Chondrocyte (in vitro differentiated cells): ENCODE results near the gene RREB1. TPM values are rescaled to one million over a fixed set of nuclear protein-coding genes. Genes with fewer than 3 reads are reported as not detected.
A peak's percentile ranks its signal among the peaks of the same experiment; 100 is the strongest.

Experiments used
- DNase-seq: peaks from one replicate; pipeline ENCODE4 v3.0.0; 2021; ENCODE audit warnings: mixed read lengths, low spot score
- H3K27ac Mint-ChIP-seq: one replicate; pipeline ENCODE4 v1.8.0; 2021; ENCODE audit warnings: mild to moderate bottlenecking, moderate library complexity, mixed read lengths; ENCODE audit not compliant: unreplicated experiment
- H3K27me3 Mint-ChIP-seq: 2 replicates; pipeline ENCODE4 v1.8.0; 2021; ENCODE audit warnings: low read depth, mixed read lengths
- H3K36me3 Mint-ChIP-seq: 2 replicates; pipeline ENCODE4 v1.8.0; 2021; ENCODE audit warnings: low read depth, mixed read lengths
- H3K4me1 Mint-ChIP-seq: 2 replicates; pipeline ENCODE4 v1.8.0; 2021; ENCODE audit warnings: low read depth, mild to moderate bottlenecking, mixed read lengths
- H3K4me3 Mint-ChIP-seq: one replicate; pipeline ENCODE4 v1.8.0; 2021; ENCODE audit warnings: mild to moderate bottlenecking, moderate library complexity, mixed read lengths; ENCODE audit not compliant: unreplicated experiment
- H3K9me3 Mint-ChIP-seq: 2 replicates; pipeline ENCODE4 v1.8.0; 2021; ENCODE audit warnings: low read depth, mixed read lengths
- CTCF ChIP-seq: fragments of 200-600 bp; sonication (generic); IDR thresholded peaks from 2 replicates; pipeline ENCODE4 v1.5.0; 2021; ENCODE audit warnings: antibody characterized with exemption, mild to moderate bottlenecking, moderate library complexity
- total RNA-seq: library from RNA; stranded (reverse); gene quantifications from 3 replicates; pipeline ENCODE4 v1.2.1, GENCODE V29; 2021

Gene RREB1
- total RNA-seq, 1 donor from 2014 or later = 28.4 TPM

DNA sequence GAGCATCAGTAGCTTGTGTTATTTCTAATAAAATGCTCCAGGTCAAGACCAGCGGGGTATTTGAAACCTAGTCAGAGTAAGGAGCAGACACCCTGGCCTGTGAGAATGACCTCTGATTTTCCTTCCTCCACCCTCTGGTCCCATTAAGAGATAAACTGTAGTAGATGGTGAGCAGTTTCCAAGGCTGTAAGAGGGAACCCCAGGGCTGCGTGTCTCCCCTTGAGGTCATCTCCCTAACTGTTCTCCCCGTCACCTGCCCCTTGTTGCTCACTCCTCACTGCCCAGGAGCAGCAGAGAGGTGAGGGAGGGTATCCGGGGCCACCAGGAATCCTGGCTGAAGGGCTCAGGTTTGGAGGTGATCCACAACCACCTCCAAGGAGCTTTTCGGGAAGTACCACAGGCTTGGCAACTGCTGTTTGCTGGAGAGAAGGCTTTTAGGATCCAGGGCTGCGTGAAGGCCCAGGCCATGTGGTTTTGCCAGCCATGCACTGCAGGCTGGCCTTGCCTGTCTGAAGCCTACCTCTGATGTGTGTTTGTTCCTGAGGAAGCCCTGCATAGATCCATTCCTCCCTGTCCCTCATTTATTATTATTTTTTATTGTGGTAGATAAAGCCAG lies 62.5 kb downstream of the RREB1 start:
- no peak for TF ChIP-seq CTCF
- H3K27ac Mint-ChIP-seq = no peak overlapping the region

GRCh38 chr6:7171119-7171518 lies 63.4 kb downstream of the RREB1 start:
- no peaks in the 10 kb centered on the region for H3K36me3 Mint-ChIP-seq
- H3K27me3 Mint-ChIP-seq = no peaks in the 10 kb centered on the region
- no peak overlapping the region for H3K4me3 Mint-ChIP-seq
- TF ChIP-seq CTCF = no peak
- no peak overlapping the region for H3K27ac Mint-ChIP-seq
- no peaks in the 10 kb centered on the region for H3K9me3 Mint-ChIP-seq
- H3K4me1 Mint-ChIP-seq = peaks cover 62% of the 10 kb centered on the region
- no peak for DNase-seq

More for the DNA sequence above, 62.5 kb downstream of the RREB1 start:
- H3K27me3 Mint-ChIP-seq = no peaks in the 10 kb centered on the region
- H3K4me3 Mint-ChIP-seq = no peak overlapping the region
- H3K9me3 Mint-ChIP-seq = no peaks in the 10 kb centered on the region
- H3K4me1 Mint-ChIP-seq = peaks cover 62% of the 10 kb centered on the region
- no peak for DNase-seq
- H3K36me3 Mint-ChIP-seq = no peaks in the 10 kb centered on the region

DNA sequence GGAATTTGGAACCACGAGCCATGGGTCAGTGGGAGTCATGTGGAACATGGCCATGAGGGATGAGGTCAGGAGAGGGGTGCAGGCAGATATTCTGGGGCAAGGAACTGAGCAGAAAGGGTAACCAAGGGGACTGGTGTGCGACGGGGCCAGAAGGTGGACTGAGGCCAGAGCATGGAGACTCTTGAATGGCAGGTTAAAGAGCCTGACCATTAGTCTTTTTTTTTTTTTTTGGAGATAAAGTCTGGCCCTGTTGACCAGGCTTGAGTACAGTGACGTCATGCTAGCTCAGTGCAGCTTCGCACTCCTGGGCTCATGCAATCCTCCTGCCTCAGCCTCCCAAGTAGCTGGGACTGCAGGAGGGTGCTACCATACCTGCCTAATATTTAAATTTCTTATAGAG lies 64.0 kb downstream of the RREB1 start:
- H3K4me3 Mint-ChIP-seq = no peak overlapping the region
- no peak overlapping the region for H3K27ac Mint-ChIP-seq
- DNase-seq = no peak

GRCh38 chr6:7172649-7173048 lies 64.9 kb downstream of the RREB1 start:
- TF ChIP-seq CTCF = no peak
- peak overlapping the region; percentile 86 for H3K27ac Mint-ChIP-seq
- no peaks in the 10 kb centered on the region for H3K9me3 Mint-ChIP-seq
- no peak overlapping the region for H3K4me3 Mint-ChIP-seq
- H3K27me3 Mint-ChIP-seq = no peaks in the 10 kb centered on the region
- H3K4me1 Mint-ChIP-seq = peaks cover 59% of the 10 kb centered on the region
- DNase-seq = no peak
- H3K36me3 Mint-ChIP-seq = no peaks in the 10 kb centered on the region

More for the DNA sequence above, 64.0 kb downstream of the RREB1 start:
- no peaks in the 10 kb centered on the region for H3K9me3 Mint-ChIP-seq
- no peaks in the 10 kb centered on the region for H3K36me3 Mint-ChIP-seq
- TF ChIP-seq CTCF = no peak
- peaks cover 62% of the 10 kb centered on the region for H3K4me1 Mint-ChIP-seq
- no peaks in the 10 kb centered on the region for H3K27me3 Mint-ChIP-seq

- H3K27me3 Mint-ChIP-seq = no peaks in the 10 kb centered on the region
- no peak for DNase-seq
- no peak for TF ChIP-seq CTCF
- H3K4me1 Mint-ChIP-seq = peaks cover 50% of the 10 kb centered on the region
- peak overlapping the region; percentile 53 for H3K27ac Mint-ChIP-seq
- H3K9me3 Mint-ChIP-seq = no peaks in the 10 kb centered on the region
- no peak overlapping the region for H3K4me3 Mint-ChIP-seq
- H3K36me3 Mint-ChIP-seq = peaks cover 5% of the 10 kb centered on the region
These were observed 66.2 kb downstream of the RREB1 start for GRCh38 chr6:7173843-7174503.
